Keratinocyte (primary cell): ENCODE measurements around the gene ZNF544.

Experiments used
- CTCF ChIP-seq, 3 experiments: IDR thresholded peaks in 1 of 3; conservative IDR thresholded peaks in 1 of 3; optimal IDR thresholded peaks in 1 of 3; 2 replicates in 2 of 3; 3 replicates in 1 of 3; pipeline versions ENCODE3 to v1.5.1; 2011; ENCODE audit warnings: low read length in 3 of 3, mild to moderate bottlenecking in 3 of 3, moderate library complexity in 2 of 3, control low read depth in 1 of 3, inconsistent platforms in 1 of 3; ENCODE audit not compliant: insufficient read depth in 2 of 3; ENCODE audit errors: extremely low read depth in 1 of 3
- EZH2 ChIP-seq: IDR thresholded peaks from one replicate; pipeline ENCODE4 v1.6.1; 2012; ENCODE audit warnings: inconsistent platforms, mild to moderate bottlenecking, low read length, moderate library complexity

GRCh38 chr19:58307736-58308135 is 79.0 kb downstream of the ZNF544 start:
- no peak for TF ChIP-seq EZH2
- no peak for TF ChIP-seq CTCF (optimal IDR thresholded peaks at IDR 0.05 in 1 of 3, IDR thresholded peaks at IDR 0.05 in 1 of 3, conservative IDR thresholded peaks at IDR 0.05 in 1 of 3; ENCODE audit: extremely low read depth in 1 of 3, insufficient read depth in 2 of 3, low read length in 3 of 3)
